DOHH2 (cell line): Measurements from ENCODE around the gene CPNE5.

ENCODE experiments used
- H3F3A ChIP-seq: fragments of 200-600 bp; sonication (generic), shearing (Covaris generic); 2 replicates; pipeline ENCODE4 v1.6.0; 2016; ENCODE audit warnings: antibody characterized with exemption, mild to moderate bottlenecking; ENCODE audit not compliant: control insufficient read depth, insufficient read depth
- H3K27ac ChIP-seq: fragments of 200-600 bp; sonication (generic); 2 replicates; pipeline ENCODE4 v1.5.1; 2014; ENCODE audit warnings: low read depth, mild to moderate bottlenecking, low read length, moderate library complexity
- H3K27me3 ChIP-seq: fragments of 200-600 bp; sonication (generic); 2 replicates; pipeline ENCODE4 v1.6.1; 2014; ENCODE audit warnings: mild to moderate bottlenecking, low read length, mixed read lengths; ENCODE audit not compliant: control insufficient read depth
- H3K36me3 ChIP-seq: fragments of 200-600 bp; sonication (generic); 2 replicates; pipeline ENCODE4 v1.6.1; 2014; ENCODE audit warnings: mild to moderate bottlenecking, low read length, moderate library complexity, mixed read lengths; ENCODE audit not compliant: control insufficient read depth
- H3K4me1 ChIP-seq: fragments of 200-600 bp; sonication (generic); 2 replicates; pipeline ENCODE4 v1.6.1; 2014; ENCODE audit warnings: mild to moderate bottlenecking, low read length, mixed read lengths; ENCODE audit not compliant: control insufficient read depth
- H3K4me2 ChIP-seq: fragments of 200-600 bp; sonication (generic); 2 replicates; pipeline ENCODE4 v1.6.0; 2014; ENCODE audit warnings: mild to moderate bottlenecking, low read length, moderate library complexity
- H3K4me3 ChIP-seq: fragments of 200-600 bp; sonication (generic); 2 replicates; pipeline ENCODE4 v1.5.1; 2014; ENCODE audit warnings: mild to moderate bottlenecking, low read length, mixed read lengths
- H3K79me2 ChIP-seq: fragments of 200-600 bp; sonication (generic); 2 replicates; pipeline ENCODE4 v1.6.1; 2014; ENCODE audit warnings: mild to moderate bottlenecking, low read length, mixed read lengths; ENCODE audit not compliant: control insufficient read depth
- H3K9me2 ChIP-seq: fragments of 200-600 bp; sonication (generic); replicated peaks from 2 replicates; pipeline ENCODE4 v1.6.1; 2014; ENCODE audit warnings: mild to moderate bottlenecking, low read length, mixed read lengths; ENCODE audit not compliant: control insufficient read depth
- H3K9me3 ChIP-seq: fragments of 200-600 bp; sonication (generic); 2 replicates; pipeline ENCODE4 v1.6.1; 2014; ENCODE audit warnings: antibody characterized with exemption, low read length, mixed read lengths; ENCODE audit not compliant: control insufficient read depth, insufficient read depth
- H4K20me1 ChIP-seq: fragments of 200-600 bp; sonication (generic); 2 replicates; pipeline ENCODE4 v1.6.0; 2014; ENCODE audit warnings: low read depth, mild to moderate bottlenecking, antibody characterized with exemption, low read length, moderate library complexity; ENCODE audit not compliant: control insufficient read depth, insufficient read depth
- CTCF ChIP-seq: fragments of 200-600 bp; sonication (generic); IDR thresholded peaks from one replicate; pipeline ENCODE4 v1.5.1; 2014; ENCODE audit warnings: antibody characterized with exemption, mild to moderate bottlenecking, low read depth, low read length; ENCODE audit not compliant: poor library complexity, severe bottlenecking
- EZH2phosphoT487 ChIP-seq: fragments of 200-600 bp; sonication (generic); IDR thresholded peaks from 2 replicates; pipeline ENCODE4 v1.6.1; 2017; ENCODE audit warnings: borderline replicate concordance, mild to moderate bottlenecking, antibody characterized with exemption, low read length, moderate library complexity, mixed read lengths

Gene CPNE5

GRCh38 chr6:36860126-36860525, 20.9 kb upstream of the CPNE5 start:
- Histone ChIP-seq H3K36me3 (peaks cover 83% of the 10 kb centered on the region), H3K79me2 (peaks cover 81% of the 10 kb centered on the region), H3K9me2 (no peaks in the 10 kb centered on the region), H3K4me2 (no peak overlapping the region), H3K27me3 (no peaks in the 10 kb centered on the region), H3F3A (no peaks in the 10 kb centered on the region; the same call in 1 of the 2 replicates), H3K9me3 (no peaks in the 10 kb centered on the region), H3K4me1 (no peaks in the 10 kb centered on the region), H3K4me3 (no peak overlapping the region), H3K27ac (no peak overlapping the region), H4K20me1 (no peaks in the 10 kb centered on the region)
- no peak for TF ChIP-seq CTCF

- H3K79me2 ChIP-seq = peaks cover 64% of the 10 kb centered on the region
- H3K36me3 ChIP-seq = peaks cover 82% of the 10 kb centered on the region
- no peak overlapping the region for H3K4me2 ChIP-seq
- no peaks in the 10 kb centered on the region for H4K20me1 ChIP-seq
- no peak overlapping the region for H3K27ac ChIP-seq
- H3K4me1 ChIP-seq = no peaks in the 10 kb centered on the region
- no peaks in the 10 kb centered on the region; the same call in 1 of the 2 replicates for H3F3A ChIP-seq
- no peak for TF ChIP-seq EZH2phosphoT487
- TF ChIP-seq CTCF = no peak
- no peak overlapping the region for H3K4me3 ChIP-seq
- H3K9me3 ChIP-seq = no peaks in the 10 kb centered on the region
- H3K9me2 ChIP-seq = no peaks in the 10 kb centered on the region
- H3K27me3 ChIP-seq = no peaks in the 10 kb centered on the region
Observed at GRCh38 chr6:36858407-36858981, 19.2 kb upstream of the CPNE5 start.

GRCh38 chr6:36857325-36857724, 18.1 kb upstream of the CPNE5 start:
- Histone ChIP-seq H3K9me2 (no peaks in the 10 kb centered on the region), H3K4me2 (no peak overlapping the region), H4K20me1 (no peaks in the 10 kb centered on the region), H3K9me3 (no peaks in the 10 kb centered on the region), H3K27me3 (no peaks in the 10 kb centered on the region), H3K36me3 (peaks cover 80% of the 10 kb centered on the region), H3K27ac (no peak overlapping the region), H3K4me1 (no peaks in the 10 kb centered on the region), H3K4me3 (no peak overlapping the region), H3K79me2 (peaks cover 53% of the 10 kb centered on the region), H3F3A (no peaks in the 10 kb centered on the region; the same call in 1 of the 2 replicates)
- TF ChIP-seq CTCF (no peak), EZH2phosphoT487 (no peak)
